Gastrocnemius medialis (tissue), 4 donors: ENCODE data around the gene EIF2S1.

Experiments
- CTCF ChIP-seq, 5 experiments: fragments of 450-650 bp in 3 of 5; fragments of 200-600 bp in 2 of 5; sonication (generic) in 2 of 5; IDR thresholded peaks in 4 of 5; conservative IDR thresholded peaks in 1 of 5; 1 replicate in 4 of 5; 2 replicates in 1 of 5; pipeline ENCODE4 v1.5.1; 2016 to 2019; ENCODE audit warnings: antibody characterized with exemption in 5 of 5, mild to moderate bottlenecking in 3 of 5, moderate library complexity in 3 of 5
- POLR2A ChIP-seq, 2 donors: fragments of 450-650 bp; IDR thresholded peaks; one replicate each; pipeline ENCODE4 v1.6.1; 2017; ENCODE audit warnings: antibody characterized with exemption in 2 of 2, mild to moderate bottlenecking in 2 of 2, moderate library complexity in 2 of 2

GRCh38 chr14:67395086-67395875, 35.2 kb downstream of the EIF2S1 start:
- TF ChIP-seq POLR2A (IDR thresholded peaks at IDR 0.05) (no peak), CTCF (IDR thresholded peaks at IDR 0.05 in 4 of 5, conservative IDR thresholded peaks at IDR 0.05 in 1 of 5) (no peak)
